ENCODE data around the gene IGF1R.

DNA sequence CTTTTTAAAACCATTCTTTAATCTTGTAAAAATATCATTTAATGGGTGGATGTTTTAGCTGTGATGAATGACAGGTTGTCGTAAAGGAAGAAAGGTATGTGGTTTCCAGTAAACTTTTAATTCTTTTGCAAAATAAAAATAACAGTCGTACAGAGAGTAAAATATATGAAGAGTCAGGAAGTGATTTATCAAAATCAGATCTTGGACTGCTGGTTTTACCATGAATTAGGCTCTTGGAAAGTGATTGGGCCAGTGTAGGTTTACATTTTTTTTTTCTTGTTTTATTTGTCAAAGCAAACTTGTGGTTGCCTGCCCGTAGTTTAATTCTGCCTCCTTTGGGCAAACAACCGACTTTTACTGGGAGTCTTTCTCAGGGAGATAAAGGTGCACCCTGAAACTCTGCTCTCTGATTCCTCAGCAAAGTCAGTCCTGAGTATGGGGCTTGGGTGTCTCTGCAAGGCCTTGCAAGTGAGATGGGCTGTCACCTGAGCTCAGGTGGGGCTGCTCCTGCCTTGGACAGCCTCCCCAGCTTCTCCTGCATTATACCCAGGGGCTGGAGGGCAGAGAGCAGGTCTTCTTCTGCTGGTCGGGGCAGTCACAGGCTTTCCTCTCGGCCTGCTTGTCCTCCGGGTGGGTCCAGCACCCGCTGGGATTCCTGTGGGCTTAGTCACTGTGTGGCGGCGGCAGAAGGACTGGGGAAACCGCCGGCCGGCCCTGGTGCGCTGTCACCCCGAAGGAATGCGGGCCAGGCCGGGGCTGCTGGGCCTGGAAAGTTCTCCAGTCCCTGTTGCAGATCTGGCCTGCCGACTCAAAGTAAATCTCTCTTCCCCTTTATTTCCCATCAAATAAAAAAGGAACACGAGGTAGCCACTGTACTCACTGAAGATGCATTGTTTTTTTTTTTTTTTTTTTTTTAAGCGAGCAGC, 79.0 kb downstream of the IGF1R start:
- TF ChIP-seq, protein P1, sequence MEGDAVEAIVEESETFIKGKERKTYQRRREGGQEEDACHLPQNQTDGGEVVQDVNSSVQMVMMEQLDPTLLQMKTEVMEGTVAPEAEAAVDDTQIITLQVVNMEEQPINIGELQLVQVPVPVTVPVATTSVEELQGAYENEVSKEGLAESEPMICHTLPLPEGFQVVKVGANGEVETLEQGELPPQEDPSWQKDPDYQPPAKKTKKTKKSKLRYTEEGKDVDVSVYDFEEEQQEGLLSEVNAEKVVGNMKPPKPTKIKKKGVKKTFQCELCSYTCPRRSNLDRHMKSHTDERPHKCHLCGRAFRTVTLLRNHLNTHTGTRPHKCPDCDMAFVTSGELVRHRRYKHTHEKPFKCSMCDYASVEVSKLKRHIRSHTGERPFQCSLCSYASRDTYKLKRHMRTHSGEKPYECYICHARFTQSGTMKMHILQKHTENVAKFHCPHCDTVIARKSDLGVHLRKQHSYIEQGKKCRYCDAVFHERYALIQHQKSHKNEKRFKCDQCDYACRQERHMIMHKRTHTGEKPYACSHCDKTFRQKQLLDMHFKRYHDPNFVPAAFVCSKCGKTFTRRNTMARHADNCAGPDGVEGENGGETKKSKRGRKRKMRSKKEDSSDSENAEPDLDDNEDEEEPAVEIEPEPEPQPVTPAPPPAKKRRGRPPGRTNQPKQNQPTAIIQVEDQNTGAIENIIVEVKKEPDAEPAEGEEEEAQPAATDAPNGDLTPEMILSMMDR (IDR thresholded peaks at IDR 0.05) = no peak
- no peak for TF ChIP-seq POLR2A (IDR thresholded peaks at IDR 0.05)
